Activated CD4-positive, CD25-positive, alpha-beta regulatory T cell treated with anti-CD3 and anti-CD28 coated beads, Interleukin-2, amount 50 U/mL, for 24 hours (primary cell): ENCODE measurements around the gene SRPX2.

Experiments
- ATAC-seq, 2 donors: fragments of 150-1000 bp; cut with Tn5 transposase; one replicate each; pipeline ENCODE4 v1.10.0; 2021; ENCODE audit warnings: mild to moderate bottlenecking in 1 of 2, moderate library complexity in 1 of 2

SRPX2 gene

GRCh38 chrX:100652266-100652665, 8.3 kb downstream of the SRPX2 start:
- no peak for ATAC-seq

- no peak for ATAC-seq
Measured at GRCh38 chrX:100654261-100654660, 10.3 kb downstream of the SRPX2 start.

GRCh38 chrX:100658941-100659381, 15.0 kb downstream of the SRPX2 start:
- no peak for ATAC-seq

- no peak for ATAC-seq
Measured at GRCh38 chrX:100659431-100660137, 15.6 kb downstream of the SRPX2 start.

GRCh38 chrX:100662170-100662569, 18.2 kb downstream of the SRPX2 start:
- no peak for ATAC-seq

- ATAC-seq, result no peak
Measured at GRCh38 chrX:100662796-100663195, 18.8 kb downstream of the SRPX2 start.

GRCh38 chrX:100663642-100664041, 19.6 kb downstream of the SRPX2 start:
- ATAC-seq, result no peak

- no peak for ATAC-seq
Measured at GRCh38 chrX:100672966-100673365, 29.0 kb downstream of the SRPX2 start.

GRCh38 chrX:100673397-100673953, 29.5 kb downstream of the SRPX2 start:
- ATAC-seq, result no peak

GRCh38 chrX:100674705-100675104, 30.7 kb downstream of the SRPX2 start:
- ATAC-seq, result no peak

- no peak for ATAC-seq
Measured at GRCh38 chrX:100677611-100678181, 33.7 kb downstream of the SRPX2 start.

GRCh38 chrX:100680756-100681155, 36.8 kb downstream of the SRPX2 start:
- no peak for ATAC-seq

GRCh38 chrX:100681599-100681998, 37.6 kb downstream of the SRPX2 start:
- ATAC-seq, result no peak

GRCh38 chrX:100682939-100683338, 38.9 kb downstream of the SRPX2 start:
- ATAC-seq, result no peak

- peak in 1 of 2 donors; percentile 38 for ATAC-seq
Measured at GRCh38 chrX:100685284-100685996, 41.4 kb downstream of the SRPX2 start.

GRCh38 chrX:100685997-100686305, 42.0 kb downstream of the SRPX2 start:
- no peak for ATAC-seq

- no peak for ATAC-seq
Measured at GRCh38 chrX:100687128-100687527, 43.1 kb downstream of the SRPX2 start.

GRCh38 chrX:100687546-100687945, 43.5 kb downstream of the SRPX2 start:
- no peak for ATAC-seq

- no peak for ATAC-seq
Measured at GRCh38 chrX:100695302-100695701, 51.3 kb downstream of the SRPX2 start.

GRCh38 chrX:100695991-100696390, 52.0 kb downstream of the SRPX2 start:
- no peak for ATAC-seq

GRCh38 chrX:100696699-100697351, 52.8 kb downstream of the SRPX2 start:
- no peak for ATAC-seq

- ATAC-seq, result no peak
Measured at GRCh38 chrX:100698551-100698950, 54.6 kb downstream of the SRPX2 start.

GRCh38 chrX:100700809-100701208, 56.8 kb downstream of the SRPX2 start:
- no peak for ATAC-seq
